ENCODE measurements around the gene EXOSC3. TPM values are rescaled to one million over a fixed set of nuclear protein-coding genes. Genes with fewer than 3 reads are reported as not detected.

EXOSC3 gene
- total and polyA plus RNA-seq, 8 donors = 7.2 to 19.9 (median 13.8) TPM

- ATAC-seq = no peak
- intact Hi-C loops (cut with DNase I) = no loop called here
- Histone ChIP-seq H3K4me3 (no peak overlapping the region), H3K27me3 (no peaks in the 10 kb centered on the region), H3K36me3 (no peaks in the 10 kb centered on the region), H3K9me3 (no peaks in the 10 kb centered on the region), H3K4me1 (no peaks in the 10 kb centered on the region), H3K27ac (no peak overlapping the region)
- no peak for DNase-seq
- FAIRE-seq = no peak
- WGBS, 2 donors = 91 to 94% methylated on average over 16 of the region's 16 CpGs
- TF ChIP-seq, protein P1, sequence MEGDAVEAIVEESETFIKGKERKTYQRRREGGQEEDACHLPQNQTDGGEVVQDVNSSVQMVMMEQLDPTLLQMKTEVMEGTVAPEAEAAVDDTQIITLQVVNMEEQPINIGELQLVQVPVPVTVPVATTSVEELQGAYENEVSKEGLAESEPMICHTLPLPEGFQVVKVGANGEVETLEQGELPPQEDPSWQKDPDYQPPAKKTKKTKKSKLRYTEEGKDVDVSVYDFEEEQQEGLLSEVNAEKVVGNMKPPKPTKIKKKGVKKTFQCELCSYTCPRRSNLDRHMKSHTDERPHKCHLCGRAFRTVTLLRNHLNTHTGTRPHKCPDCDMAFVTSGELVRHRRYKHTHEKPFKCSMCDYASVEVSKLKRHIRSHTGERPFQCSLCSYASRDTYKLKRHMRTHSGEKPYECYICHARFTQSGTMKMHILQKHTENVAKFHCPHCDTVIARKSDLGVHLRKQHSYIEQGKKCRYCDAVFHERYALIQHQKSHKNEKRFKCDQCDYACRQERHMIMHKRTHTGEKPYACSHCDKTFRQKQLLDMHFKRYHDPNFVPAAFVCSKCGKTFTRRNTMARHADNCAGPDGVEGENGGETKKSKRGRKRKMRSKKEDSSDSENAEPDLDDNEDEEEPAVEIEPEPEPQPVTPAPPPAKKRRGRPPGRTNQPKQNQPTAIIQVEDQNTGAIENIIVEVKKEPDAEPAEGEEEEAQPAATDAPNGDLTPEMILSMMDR (IDR thresholded peaks at IDR 0.05) = no peak
Observed at GRCh38 chr9:37740128-37740527, 44.7 kb downstream of the EXOSC3 start.

DNA sequence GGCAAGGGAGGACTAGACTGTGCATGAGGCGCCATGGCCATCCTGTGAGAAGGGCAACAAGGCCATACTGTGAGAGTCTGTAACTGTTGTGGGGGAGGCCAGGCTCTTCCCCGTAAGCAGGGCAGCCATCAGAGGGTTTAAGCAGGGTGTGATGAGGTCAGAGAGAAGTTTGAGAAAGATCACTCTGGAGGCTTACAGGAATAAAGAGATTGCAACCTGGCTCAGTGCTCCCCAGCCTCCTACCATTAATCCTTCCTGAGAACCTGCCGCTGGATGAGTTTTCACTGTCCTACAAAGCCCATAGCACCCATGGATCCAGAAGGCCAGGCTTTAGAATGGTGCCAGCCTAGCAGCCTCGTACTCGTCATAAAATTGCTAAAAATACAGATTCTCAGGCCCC lies 45.6 kb downstream of the EXOSC3 start:
- FAIRE-seq = no peak
- Histone ChIP-seq H3K4me1 (no peaks in the 10 kb centered on the region), H3K27ac (no peak overlapping the region), H3K27me3 (no peaks in the 10 kb centered on the region), H3K4me3 (no peak overlapping the region), H3K36me3 (no peaks in the 10 kb centered on the region), H3K9me3 (no peaks in the 10 kb centered on the region)
- WGBS, 2 donors = 83 to 93% methylated on average over 5 of the region's 5 CpGs
- TF ChIP-seq, protein P1 (IDR thresholded peaks at IDR 0.05) = no peak
- no peak for ATAC-seq
- DNase-seq = no peak
- intact Hi-C loops (cut with DNase I) = no loop called here

DNA sequence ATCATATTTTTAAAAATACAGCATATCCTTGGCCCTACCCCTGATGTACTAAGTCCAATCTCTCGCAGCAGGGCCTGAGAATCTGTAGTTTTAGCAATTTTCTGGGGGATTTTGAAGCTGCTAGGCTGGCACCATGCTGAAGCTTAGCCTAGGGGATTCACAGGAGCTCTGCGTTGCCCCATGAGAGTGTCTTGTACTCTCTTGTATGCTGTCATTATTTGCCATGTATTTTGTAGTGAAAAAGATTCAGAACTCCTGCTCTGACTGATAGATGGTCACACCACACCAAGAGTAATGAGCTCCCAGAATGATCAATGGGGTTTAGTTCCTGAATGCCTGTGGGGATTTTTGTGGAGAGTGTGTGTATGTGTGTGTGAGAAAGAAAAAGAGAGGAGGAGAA lies 51.9 kb downstream of the EXOSC3 start:
- no peaks in the 10 kb centered on the region for H3K27me3 ChIP-seq
- no peak for ATAC-seq

DNA sequence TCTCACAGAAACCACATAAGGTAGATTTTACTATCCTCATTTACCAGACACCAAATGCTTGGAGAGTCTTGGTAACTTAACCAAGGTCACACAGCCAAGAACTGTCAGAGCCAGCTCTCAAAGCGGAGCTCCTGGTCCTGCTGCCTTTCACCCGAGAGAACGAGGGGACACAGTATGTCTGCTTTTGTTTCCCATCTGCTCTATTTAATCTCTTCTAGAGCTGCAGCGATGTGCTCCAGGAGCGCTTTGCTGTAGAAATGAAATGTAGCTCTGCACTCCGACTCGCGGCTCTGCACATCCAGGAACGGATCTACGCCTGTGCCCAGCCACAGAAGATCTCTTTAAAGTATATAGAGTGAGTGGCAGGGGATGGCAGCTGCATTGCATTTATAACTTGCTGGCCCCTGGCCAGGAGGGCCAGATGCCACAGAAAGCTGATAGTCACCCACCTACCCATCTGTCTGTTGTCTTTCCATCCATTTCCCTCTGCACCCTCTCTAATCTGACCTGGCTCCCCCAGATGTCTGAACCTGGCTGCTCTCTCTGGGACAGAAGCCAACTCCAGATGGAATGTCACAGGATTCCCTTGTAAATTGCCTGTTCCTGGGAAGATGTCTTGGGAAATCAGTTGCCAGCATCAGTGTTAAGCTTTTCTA lies 52.6 kb downstream of the EXOSC3 start:
- intact Hi-C loops (cut with DNase I) = no loop called here
- H3K4me3 ChIP-seq = no peak overlapping the region
- no peak for DNase-seq
- ATAC-seq = no peak
- no peaks in the 10 kb centered on the region for H3K27me3 ChIP-seq
- no peaks in the 10 kb centered on the region for H3K36me3 ChIP-seq
- H3K9me3 ChIP-seq = no peaks in the 10 kb centered on the region
- H3K27ac ChIP-seq = no peak overlapping the region
- FAIRE-seq = no peak
- TF ChIP-seq, protein P1 (IDR thresholded peaks at IDR 0.05) = no peak
- no peaks in the 10 kb centered on the region for H3K4me1 ChIP-seq
- 84 to 87% methylated on average over 10 of the region's 10 CpGs for WGBS, 2 donors

More for the DNA sequence above, 51.9 kb downstream of the EXOSC3 start:
- TF ChIP-seq, protein P1 (IDR thresholded peaks at IDR 0.05) = no peak
- DNase-seq (no peak), FAIRE-seq (no peak)
- Histone ChIP-seq H3K9me3 (no peaks in the 10 kb centered on the region), H3K4me3 (no peak overlapping the region), H3K36me3 (no peaks in the 10 kb centered on the region), H3K27ac (no peak overlapping the region), H3K4me1 (no peaks in the 10 kb centered on the region)
- WGBS, 2 donors = 34% methylated on average over 2 of the region's 2 CpGs
- intact Hi-C loops (cut with DNase I) = no loop called here

DNA sequence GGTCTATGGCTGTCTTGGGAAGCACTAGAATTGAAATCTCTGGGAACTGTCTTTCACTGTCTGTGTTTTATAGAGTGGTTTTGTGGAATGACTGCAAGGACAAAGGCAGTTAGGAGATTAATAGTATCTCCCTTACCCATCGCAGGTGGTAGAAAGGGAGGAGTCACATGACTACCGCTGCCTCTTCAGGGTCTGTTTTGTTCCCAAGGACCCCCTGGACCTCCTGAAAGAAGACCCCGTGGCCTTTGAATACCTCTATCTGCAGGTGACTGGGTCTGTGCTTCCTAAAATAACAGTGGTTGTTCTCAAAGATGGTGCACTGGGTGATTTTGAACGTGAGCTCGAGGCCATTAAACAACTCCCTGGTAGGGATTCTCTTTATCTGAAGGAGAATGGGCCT lies 54.0 kb downstream of the EXOSC3 start:
- H3K9me3 ChIP-seq = no peaks in the 10 kb centered on the region
- no peak for ATAC-seq
- 64 to 72% methylated on average over 5 of the region's 5 CpGs for WGBS, 2 donors
- H3K27me3 ChIP-seq = no peaks in the 10 kb centered on the region
- TF ChIP-seq, protein P1 (IDR thresholded peaks at IDR 0.05) = no peak
- H3K4me1 ChIP-seq = no peaks in the 10 kb centered on the region
- no peaks in the 10 kb centered on the region for H3K36me3 ChIP-seq
- H3K27ac ChIP-seq = no peak overlapping the region
- FAIRE-seq = no peak
- intact Hi-C loops (cut with DNase I) = no loop called here
- DNase-seq = no peak
- no peak overlapping the region for H3K4me3 ChIP-seq

Measured in pancreas (tissue), 10 donors.